IgD-negative memory B cell (primary cell): ENCODE data around the gene PIANP. TPM values are rescaled to one million over a fixed set of nuclear protein-coding genes. Genes with fewer than 3 reads are reported as not detected.
"Not testable (repeated sequence)": the region's sequence is repeated elsewhere in the genome, so short reads cannot be mapped to it uniquely, and the experiment has no call there.

ENCODE experiments used
- H3K27ac Mint-ChIP-seq, 3 donors: one replicate each; pipeline ENCODE4 v1.8.0; 2020 to 2022; ENCODE audit warnings: mild to moderate bottlenecking in 3 of 3, mixed read lengths in 3 of 3, moderate library complexity in 1 of 3
- H3K27me3 Mint-ChIP-seq: one replicate; pipeline ENCODE4 v1.8.0; 2021; ENCODE audit warnings: mixed read lengths
- H3K36me3 Mint-ChIP-seq: one replicate; pipeline ENCODE4 v1.8.0; 2020; ENCODE audit warnings: mild to moderate bottlenecking, mixed read lengths
- H3K4me1 Mint-ChIP-seq, 3 donors: one replicate each; pipeline ENCODE4 v1.8.0; 2020 to 2022; ENCODE audit warnings: mixed read lengths in 3 of 3, mild to moderate bottlenecking in 1 of 3
- H3K4me3 Mint-ChIP-seq, 4 donors: one replicate each; pipeline ENCODE4 v1.8.0; 2020 to 2022; ENCODE audit warnings: mild to moderate bottlenecking in 4 of 4, mixed read lengths in 4 of 4, moderate library complexity in 3 of 4
- H3K9me3 Mint-ChIP-seq, 3 donors: one replicate each; pipeline ENCODE4 v1.8.0; 2020 to 2021; ENCODE audit warnings: mixed read lengths in 3 of 3, mild to moderate bottlenecking in 1 of 3
- polyA plus RNA-seq: library from polyadenylated mRNA; unstranded; fragments of 300-500 nt; fragmentation: Illumina TruSeq; gene quantifications from one replicate; pipeline ENCODE4 v1.2.3, GENCODE V29; 2021

The PIANP gene
- polyA plus RNA-seq, 1 donor from 2014 or later: not detected

- Mint-ChIP-seq H3K36me3 (peaks cover 7% of the 10 kb centered on the region), H3K4me1 (peaks cover 8 to 22% (median 17%) of the 10 kb centered on the region in 3 donors), H3K9me3 (peaks cover 0 to 2% (median 0%) of the 10 kb centered on the region in 3 donors), H3K27ac (peak within 1 kb of the TSS; percentile 91 to 98 (median 95)), H3K27me3 (no peaks in the 10 kb centered on the region), H3K4me3 (peak within 1 kb of the TSS; percentile 87 to 98 (median 94))
These were observed 23.2 kb upstream of the PIANP start, which contains the start of gene COPS7A for GRCh38 chr12:6723607-6724408. TSS of gene COPS7A (plus strand) at chr12:6724046. CDS start at chr12:6724657, 611 bp downstream.

GRCh38 chr12:6722863-6723262 is 22.2 kb upstream of the PIANP start:
- Mint-ChIP-seq H3K4me1 (peaks cover 8 to 22% (median 17%) of the 10 kb centered on the region in 3 donors), H3K9me3 (peaks cover 0 to 2% (median 0%) of the 10 kb centered on the region in 3 donors), H3K27me3 (no peaks in the 10 kb centered on the region), H3K27ac (peak overlapping the region in 1 of 3 donors; percentile 91), H3K36me3 (peaks cover 6% of the 10 kb centered on the region), H3K4me3 (peak overlapping the region in 2 of 4 donors; percentile 43 to 50)

- no peaks in the 10 kb centered on the region for H3K4me1 Mint-ChIP-seq
- no peak overlapping the region for H3K4me3 Mint-ChIP-seq
- peaks cover 2% of the 10 kb centered on the region for H3K27me3 Mint-ChIP-seq
- no peaks in the 10 kb centered on the region for H3K9me3 Mint-ChIP-seq
- H3K36me3 Mint-ChIP-seq: peaks cover 1% of the 10 kb centered on the region
- no peak overlapping the region for H3K27ac Mint-ChIP-seq
These were observed 16.3 kb upstream of the PIANP start for GRCh38 chr12:6716874-6717437.

DNA sequence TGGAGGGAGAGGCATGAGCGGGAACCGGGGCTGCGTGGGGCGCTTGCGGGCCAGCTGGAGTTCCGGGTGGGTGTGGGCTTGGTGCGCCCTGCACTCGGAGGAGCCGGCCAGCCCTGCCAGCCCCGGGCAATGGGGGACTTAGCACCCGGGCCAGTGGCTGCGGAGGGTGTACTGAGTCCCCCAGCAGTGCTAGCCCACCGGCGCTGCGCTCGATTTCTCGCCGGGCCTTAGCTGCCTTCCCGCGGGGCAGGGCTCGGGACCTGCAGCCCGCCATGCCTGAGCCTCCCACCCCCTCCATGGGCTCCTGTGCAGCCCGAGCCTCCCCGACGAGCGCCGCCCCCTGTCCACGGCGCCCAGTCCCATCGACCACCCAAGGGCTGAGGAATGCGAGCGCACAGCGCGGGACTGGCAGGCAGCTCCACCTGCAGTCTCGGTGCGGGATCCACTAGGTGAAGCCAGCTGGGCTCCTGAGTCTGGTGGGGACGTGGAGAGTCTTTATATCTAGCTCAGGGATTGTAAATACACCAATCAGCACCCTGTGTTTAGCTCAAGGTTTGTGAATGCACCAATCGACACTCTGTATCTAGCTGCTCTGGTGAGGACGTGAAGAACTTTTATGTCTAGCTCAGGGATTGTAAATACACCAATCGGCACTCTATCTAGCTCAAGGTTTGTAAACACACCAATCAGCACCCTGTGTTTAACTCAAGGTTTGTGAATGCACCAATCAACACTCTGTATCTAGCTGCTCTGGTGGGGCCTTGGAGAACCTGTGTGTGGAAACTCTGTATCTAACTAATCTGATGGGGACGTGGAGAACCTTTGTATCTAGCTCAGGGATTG is 15.6 kb upstream of the PIANP start:
- H3K36me3 Mint-ChIP-seq, H3K4me1 Mint-ChIP-seq, H3K27me3 Mint-ChIP-seq, H3K9me3 Mint-ChIP-seq, H3K4me3 Mint-ChIP-seq, H3K27ac Mint-ChIP-seq: not testable (repeated sequence)

- Mint-ChIP-seq H3K27ac (no peak overlapping the region), H3K36me3 (no peaks in the 10 kb centered on the region), H3K4me1 (no peaks in the 10 kb centered on the region)
These were observed 8.4 kb upstream of the PIANP start for GRCh38 chr12:6708960-6709394.

GRCh38 chr12:6708351-6708750 is 7.7 kb upstream of the PIANP start:
- not testable (repeated sequence) for H3K4me3 Mint-ChIP-seq, H3K4me1 Mint-ChIP-seq

More at GRCh38 chr12:6708960-6709394, 8.4 kb upstream of the PIANP start:
- Mint-ChIP-seq H3K9me3 (no peaks in the 10 kb centered on the region), H3K4me3 (peak overlapping the region in 2 of 4 donors; percentile 8 to 56), H3K27me3 (peaks cover 16% of the 10 kb centered on the region)

GRCh38 chr12:6703631-6704030 is 3.0 kb upstream of the PIANP start:
- Mint-ChIP-seq H3K4me3 (peak overlapping the region in 1 of 4 donors; percentile 42), H3K27ac (no peak overlapping the region), H3K9me3 (peaks cover 0 to 3% (median 2%) of the 10 kb centered on the region in 3 donors), H3K27me3 (peaks cover 49% of the 10 kb centered on the region), H3K4me1 (peaks cover 8 to 14% (median 11%) of the 10 kb centered on the region in 3 donors), H3K36me3 (no peaks in the 10 kb centered on the region)

More at GRCh38 chr12:6708351-6708750, 7.7 kb upstream of the PIANP start:
- not testable (repeated sequence) for H3K27ac Mint-ChIP-seq, H3K36me3 Mint-ChIP-seq, H3K9me3 Mint-ChIP-seq
- peaks cover 22% of the 10 kb centered on the region for H3K27me3 Mint-ChIP-seq

DNA sequence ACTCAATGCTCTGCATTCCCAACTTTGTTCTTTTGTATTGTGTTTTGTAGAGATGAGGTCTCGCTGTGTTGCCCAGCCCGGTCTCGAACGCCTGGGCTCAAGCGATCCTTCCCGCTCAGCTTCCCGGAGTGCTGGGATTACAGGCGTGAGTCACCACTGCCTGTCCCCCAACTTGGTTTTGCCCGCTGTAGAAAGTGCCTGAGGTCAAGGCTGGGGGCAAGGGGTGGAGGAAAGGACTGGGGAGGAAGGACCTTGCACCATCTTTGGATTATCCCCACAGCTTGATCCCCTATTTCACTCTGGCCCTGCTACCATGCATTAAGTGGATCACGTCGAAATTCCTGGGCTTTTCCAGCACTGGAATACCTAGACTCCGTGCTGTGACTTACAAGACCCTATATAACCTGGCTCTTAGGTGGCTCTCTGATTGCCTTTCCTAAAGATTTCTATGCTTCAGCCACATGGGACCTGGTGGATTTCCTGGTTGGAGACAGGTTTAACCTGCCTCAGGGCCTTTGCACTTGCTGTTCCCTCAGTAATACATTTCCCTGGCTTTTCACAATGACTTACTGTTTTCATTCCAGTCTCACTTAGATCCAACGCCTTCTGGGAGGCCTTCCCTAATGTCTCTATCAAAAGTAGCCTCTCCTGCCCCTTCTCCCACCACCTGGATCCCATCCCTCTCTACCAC is 608 bp upstream of the PIANP start:
- Mint-ChIP-seq H3K9me3 (peaks cover 0 to 3% (median 2%) of the 10 kb centered on the region in 3 donors), H3K27ac (no peak overlapping the region), H3K4me1 (peaks cover 19 to 29% (median 25%) of the 10 kb centered on the region in 3 donors), H3K4me3 (peak overlapping the region; percentile 46 to 83 (median 62)), H3K36me3 (no peaks in the 10 kb centered on the region), H3K27me3 (peaks cover 48% of the 10 kb centered on the region)

DNA sequence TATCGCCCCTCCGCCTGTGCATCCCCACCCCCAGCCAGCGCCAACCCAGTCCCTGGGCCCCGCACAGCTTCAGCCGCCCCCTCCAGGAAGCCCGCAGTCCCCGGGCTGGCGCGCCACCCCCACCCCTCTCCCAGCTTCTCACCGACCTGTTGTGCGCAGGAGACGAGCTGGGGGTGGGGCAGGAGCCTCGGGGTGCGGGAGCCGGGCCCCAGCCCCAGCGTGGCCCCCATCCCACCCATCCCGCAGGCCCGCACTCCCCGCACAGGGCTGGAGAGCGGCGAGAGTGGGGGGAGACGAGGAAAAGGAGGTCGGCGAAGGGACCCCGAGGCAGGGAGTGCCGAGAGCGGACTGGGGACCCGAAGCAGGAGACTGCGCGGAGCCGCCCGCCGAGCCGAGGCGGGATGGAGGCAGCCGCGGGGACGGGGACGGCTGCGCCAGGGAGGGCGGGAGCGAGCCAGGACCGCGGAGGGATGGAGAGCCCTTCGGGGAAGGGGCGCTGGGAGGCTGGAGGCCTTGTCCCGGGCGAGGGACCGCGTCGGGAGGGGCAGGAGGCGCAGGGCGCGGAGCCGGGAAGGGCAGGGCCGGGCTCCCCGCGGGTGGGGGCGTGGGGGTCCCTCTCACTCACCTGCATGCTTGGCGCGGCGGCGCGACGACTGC is 498 bp downstream of the PIANP start:
- peaks cover 0 to 3% (median 2%) of the 10 kb centered on the region in 3 donors for H3K9me3 Mint-ChIP-seq
- peak overlapping the region in 2 of 4 donors; percentile 61 to 63 for H3K4me3 Mint-ChIP-seq
- H3K36me3 Mint-ChIP-seq: no peaks in the 10 kb centered on the region
- peaks cover 45% of the 10 kb centered on the region for H3K27me3 Mint-ChIP-seq
- H3K4me1 Mint-ChIP-seq: peaks cover 25 to 37% (median 27%) of the 10 kb centered on the region in 3 donors
- H3K27ac Mint-ChIP-seq: peak overlapping the region in 1 of 3 donors; percentile 67

- H3K27ac Mint-ChIP-seq: peak overlapping the region in 1 of 3 donors; percentile 67
- peaks cover 41% of the 10 kb centered on the region for H3K27me3 Mint-ChIP-seq
- peak overlapping the region in 3 of 4 donors; percentile 61 to 90 (median 67) for H3K4me3 Mint-ChIP-seq
- peaks cover 25 to 38% (median 30%) of the 10 kb centered on the region in 3 donors for H3K4me1 Mint-ChIP-seq
- no peaks in the 10 kb centered on the region for H3K36me3 Mint-ChIP-seq
- H3K9me3 Mint-ChIP-seq: peaks cover 0 to 3% (median 2%) of the 10 kb centered on the region in 3 donors
These were observed 1.2 kb downstream of the PIANP start for GRCh38 chr12:6699259-6699988.

DNA sequence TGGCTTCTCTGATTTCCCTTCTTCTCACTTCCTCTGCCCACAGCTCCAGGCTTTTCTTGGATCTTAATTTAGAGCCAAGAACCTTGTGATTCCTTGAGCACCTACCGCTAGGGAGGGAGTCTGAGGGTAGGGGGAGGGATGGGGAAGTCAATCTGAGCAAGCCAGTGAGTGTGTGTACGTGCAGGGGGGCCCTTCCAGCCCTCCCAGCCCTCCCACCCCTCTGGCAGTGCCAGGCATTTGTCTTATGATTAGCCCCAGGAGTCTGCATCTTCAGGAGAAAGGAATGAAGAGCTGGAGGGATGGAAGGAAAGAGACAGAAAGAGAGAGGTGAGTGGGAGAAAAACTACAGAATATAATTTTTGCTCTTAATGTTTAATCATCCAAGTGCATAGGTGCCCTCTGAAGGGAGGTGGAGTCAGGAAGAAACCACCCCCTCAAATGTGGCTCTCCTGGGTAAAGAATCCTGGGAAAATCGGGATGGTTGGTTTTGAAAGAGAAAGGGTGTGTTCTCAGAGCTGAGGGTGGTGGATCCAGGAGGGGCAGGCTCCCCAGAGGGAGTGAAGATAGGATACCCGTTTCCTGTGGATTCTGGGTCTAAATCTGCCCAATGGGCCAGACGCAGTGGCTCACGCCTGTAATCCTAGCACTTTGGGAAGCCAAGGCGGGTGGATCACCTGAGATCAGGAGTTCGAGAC is 2.1 kb downstream of the PIANP start:
- H3K4me3 Mint-ChIP-seq: no peak overlapping the region
- no peak overlapping the region for H3K27ac Mint-ChIP-seq
- H3K27me3 Mint-ChIP-seq: peaks cover 34% of the 10 kb centered on the region
- H3K36me3 Mint-ChIP-seq: no peaks in the 10 kb centered on the region
- H3K4me1 Mint-ChIP-seq: peaks cover 25 to 38% (median 30%) of the 10 kb centered on the region in 3 donors
- peaks cover 0 to 3% (median 2%) of the 10 kb centered on the region in 3 donors for H3K9me3 Mint-ChIP-seq

GRCh38 chr12:6697584-6698351 is 2.8 kb downstream of the PIANP start:
- peak overlapping the region in 1 of 4 donors; percentile 43 for H3K4me3 Mint-ChIP-seq

More at GRCh38 chr12:6697584-6698351, 2.8 kb downstream of the PIANP start:
- Mint-ChIP-seq H3K9me3 (peaks cover 0 to 3% (median under 1%) of the 10 kb centered on the region in 3 donors), H3K27me3 (peaks cover 27% of the 10 kb centered on the region), H3K36me3 (no peaks in the 10 kb centered on the region), H3K27ac (no peak overlapping the region), H3K4me1 (peaks cover 25 to 39% (median 30%) of the 10 kb centered on the region in 3 donors)
